ENCODE data around the gene DIP2C. TPM values are rescaled to one million over a fixed set of nuclear protein-coding genes. Genes with fewer than 3 reads are reported as not detected.

The DIP2C gene
- total RNA-seq, 3 donors from 2014 or later: 17.1 to 48.2 (median 20.3) TPM

GRCh38 chr10:591646-592045 is 97.8 kb downstream of the DIP2C start:
- H3K36me3 ChIP-seq: no peaks in the 10 kb centered on the region
- H3K9me3 ChIP-seq: no peaks in the 10 kb centered on the region
- DNase-seq (ENCODE audit: low spot score in 2 of 2): no peak
- H3K27ac ChIP-seq: no peak overlapping the region
- no peak overlapping the region for H3K4me3 ChIP-seq
- intact Hi-C loops (cut with DNase I; ENCODE audit: low total_unique reads): no loop called here
- TF ChIP-seq POLR2A (IDR thresholded peaks at IDR 0.05): no peak
- no peak for TF ChIP-seq POLR2AphosphoS5 (IDR thresholded peaks at IDR 0.05)
- no peak for TF ChIP-seq CTCF (IDR thresholded peaks at IDR 0.05)
- no peaks in the 10 kb centered on the region for H3K4me1 ChIP-seq
- H3K27me3 ChIP-seq: no peaks in the 10 kb centered on the region

- DNase-seq (ENCODE audit: low spot score in 2 of 2): no peak
- no peaks in the 10 kb centered on the region for H3K27me3 ChIP-seq
- no peaks in the 10 kb centered on the region for H3K9me3 ChIP-seq
- intact Hi-C loops (cut with DNase I; ENCODE audit: low total_unique reads): no loop called here
- H3K27ac ChIP-seq: no peak overlapping the region
- no peaks in the 10 kb centered on the region for H3K36me3 ChIP-seq
- no peak for TF ChIP-seq POLR2AphosphoS5 (IDR thresholded peaks at IDR 0.05)
- no peak for TF ChIP-seq CTCF (IDR thresholded peaks at IDR 0.05)
- TF ChIP-seq POLR2A (IDR thresholded peaks at IDR 0.05): no peak
- H3K4me1 ChIP-seq: no peaks in the 10 kb centered on the region
- H3K4me3 ChIP-seq: no peak overlapping the region
These were observed 98.7 kb downstream of the DIP2C start for GRCh38 chr10:590721-591120.

GRCh38 chr10:589961-590680 is 99.3 kb downstream of the DIP2C start:
- intact Hi-C loops (cut with DNase I; ENCODE audit: low total_unique reads): no loop called here
- DNase-seq (ENCODE audit: low spot score in 2 of 2): no peak
- no peaks in the 10 kb centered on the region for H3K4me1 ChIP-seq
- no peak overlapping the region for H3K27ac ChIP-seq
- TF ChIP-seq POLR2AphosphoS5 (IDR thresholded peaks at IDR 0.05) (no peak), POLR2A (IDR thresholded peaks at IDR 0.05) (no peak), CTCF (IDR thresholded peaks at IDR 0.05) (no peak)
- H3K27me3 ChIP-seq: no peaks in the 10 kb centered on the region
- no peaks in the 10 kb centered on the region for H3K9me3 ChIP-seq
- no peak overlapping the region for H3K4me3 ChIP-seq
- no peaks in the 10 kb centered on the region for H3K36me3 ChIP-seq

- no peaks in the 10 kb centered on the region for H3K9me3 ChIP-seq
- intact Hi-C loops (cut with DNase I; ENCODE audit: low total_unique reads): no loop called here
- DNase-seq (ENCODE audit: low spot score in 2 of 2): no peak
- no peaks in the 10 kb centered on the region for H3K36me3 ChIP-seq
- no peaks in the 10 kb centered on the region for H3K27me3 ChIP-seq
- no peak overlapping the region for H3K27ac ChIP-seq
- H3K4me1 ChIP-seq: no peaks in the 10 kb centered on the region
- H3K4me3 ChIP-seq: no peak overlapping the region
- TF ChIP-seq POLR2AphosphoS5 (IDR thresholded peaks at IDR 0.05) (no peak), POLR2A (IDR thresholded peaks at IDR 0.05) (no peak), CTCF (IDR thresholded peaks at IDR 0.05) (no peak)
These were observed 101.0 kb downstream of the DIP2C start for GRCh38 chr10:588246-589165.

GRCh38 chr10:586716-587115 is 102.8 kb downstream of the DIP2C start:
- H3K27me3 ChIP-seq: no peaks in the 10 kb centered on the region
- no peak overlapping the region for H3K4me3 ChIP-seq
- no peak overlapping the region for H3K27ac ChIP-seq
- H3K9me3 ChIP-seq: no peaks in the 10 kb centered on the region
- intact Hi-C loops (cut with DNase I; ENCODE audit: low total_unique reads): no loop called here
- no peak for TF ChIP-seq POLR2AphosphoS5 (IDR thresholded peaks at IDR 0.05)
- no peak for TF ChIP-seq POLR2A (IDR thresholded peaks at IDR 0.05)
- no peak for TF ChIP-seq CTCF (IDR thresholded peaks at IDR 0.05)
- no peaks in the 10 kb centered on the region for H3K36me3 ChIP-seq
- no peak for DNase-seq (ENCODE audit: low spot score in 2 of 2)
- no peaks in the 10 kb centered on the region for H3K4me1 ChIP-seq
